ENCODE data around the gene METTL25B. TPM values are rescaled to one million over a fixed set of nuclear protein-coding genes. Genes with fewer than 3 reads are reported as not detected.

METTL25B gene
- total and polyA plus RNA-seq, 2 of the 4 experiments (the other 2 are of a cell fraction), result 2.3 to 10.1 TPM

DNA sequence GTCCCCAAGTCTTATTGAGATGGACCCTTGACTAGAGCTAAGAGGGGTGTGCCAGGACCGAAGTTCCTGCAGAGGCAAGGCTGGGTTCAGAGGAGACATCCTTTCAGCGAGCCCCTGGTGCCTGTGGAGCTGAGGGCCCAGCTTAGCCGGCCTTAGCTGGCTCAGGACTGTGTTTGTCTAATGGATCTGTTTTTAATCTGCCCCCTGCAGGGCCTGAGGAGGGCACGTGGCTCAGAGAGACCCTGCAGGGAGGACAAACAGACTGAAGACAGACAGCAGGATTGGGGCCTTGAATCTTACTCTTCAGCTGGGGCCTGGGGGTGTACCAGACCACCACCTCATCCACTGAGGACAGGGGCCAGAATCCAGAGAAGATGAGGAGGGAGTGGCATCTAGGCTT is 24.5 kb upstream of the METTL25B start:
- Histone ChIP-seq H2AK9ac (replicated peaks; ENCODE audit: low read depth, low read length, poor library complexity) (peak overlapping the region; percentile 49), H2AFZ (replicated peaks; ENCODE audit: low read length, poor library complexity) (no peak overlapping the region), H3K9ac (ENCODE audit: low read depth, low read length) (no peak overlapping the region), H2AK5ac (ENCODE audit: low read depth, low read length) (0 out of 2 replicates have a peak overlapping the region, but pooled peaks have one; percentile 5), H3K56ac (ENCODE audit: extremely low read depth, insufficient read depth, low read length) (no peak overlapping the region), H2BK15ac (ENCODE audit: low read depth, low read length) (no peak overlapping the region), H4K20me1 (ENCODE audit: insufficient read depth, low read length) (no peaks in the 10 kb centered on the region), H3K79me1 (ENCODE audit: low read depth in 1 of 2, low read length in 2 of 2) (no peaks in the 10 kb centered on the region), H2BK20ac (ENCODE audit: low read depth, low read length) (no peak overlapping the region), H3K4me3 (ENCODE audit: insufficient read depth, low read depth, low read length) (no peak overlapping the region), H3K36me3 (ENCODE audit: control insufficient read depth, insufficient read depth, low read length) (no peaks in the 10 kb centered on the region), H4K8ac (ENCODE audit: low read depth in 2 of 2, low read length in 2 of 2) (no peak overlapping the region), H3K27ac (ENCODE audit: insufficient read depth, low read length) (no peak overlapping the region), H3K23ac (ENCODE audit: low read depth, low read length) (no peak overlapping the region), H4K91ac (ENCODE audit: insufficient read depth, low read depth, low read length) (no peak overlapping the region), H2BK5ac (ENCODE audit: low read depth, low read length, poor library complexity, severe bottlenecking) (no peak overlapping the region), H3K4me2 (ENCODE audit: low read depth, low read length) (no peak overlapping the region), H3K18ac (ENCODE audit: low read depth, low read length) (no peak overlapping the region), H3K14ac (replicated peaks; ENCODE audit: low read depth, low read length) (no peak overlapping the region), H3K9me1 (ENCODE audit: insufficient read depth, low read length) (no peaks in the 10 kb centered on the region), H2BK120ac (ENCODE audit: low read depth, low read length) (no peak overlapping the region), H3K4me1 (ENCODE audit: control insufficient read depth, insufficient read depth, low read length) (peaks cover 36% of the 10 kb centered on the region), H3K9me3 (ENCODE audit: control insufficient read depth, insufficient read depth, low read length) (no peaks in the 10 kb centered on the region), H3K4ac (ENCODE audit: low read depth, low read length) (no peak overlapping the region), H3K27me3 (ENCODE audit: control insufficient read depth, insufficient read depth, low read length) (peaks cover 5% of the 10 kb centered on the region), H4K5ac (ENCODE audit: low read depth, low read length) (no peak overlapping the region)
- WGBS, 2 experiments (ENCODE audit: extremely low coverage in 2 of 2, insufficient read length in 1 of 2), result 54% methylated on average over 3 of the region's 4 CpGs; no CpG with 5 or more reads in 1 of the 2 experiments
- dilution Hi-C loops (cut with HindIII; ENCODE audit: low sequenced_read_pairs, unreplicated experiment), result no loop called here
- ATAC-seq (ENCODE audit: low read depth) (no peak), DNase-seq (no peak)
- in situ Hi-C loops (cut with MboI; ENCODE audit: low sequenced_read_pairs), result no loop called here
- CTCF ChIA-PET, result interaction anchor here (6.9 kb wide), 1 partner anchor 13 kb away, joined by 54 read pairs; no protein-coding TSS in a partner anchor
- TF ChIP-seq FOS (IDR thresholded peaks at IDR 0.05; ENCODE audit: low read depth, low read length), result no peak
- no TSS peak for BruUV-seq (replicated peaks)
- POLR2A ChIA-PET (ENCODE audit: unreplicated experiment), result no interaction called here
- intact Hi-C loops (cut with micrococcal nuclease), result no loop called here

Data from IMR-90 (cell line).